ENCODE measurements around the gene SUPT3H. TPM values are rescaled to one million over a fixed set of nuclear protein-coding genes. Genes with fewer than 3 reads are reported as not detected.

Gene SUPT3H
- total and polyA plus RNA-seq, 2 of the 13 experiments (the other 11 are each of a cell fraction or from before 2014, with no cell fraction given), result 11.9 to 36.1 TPM

GRCh38 chr6:44855562-44856411 lies 521.9 kb downstream of the SUPT3H start:
- Histone ChIP-seq H3K79me2 (ENCODE audit: insufficient read depth, low read length) (no peaks in the 10 kb centered on the region), H3K27me3 (ENCODE audit: control insufficient read depth in 1 of 2, insufficient read depth in 2 of 2, low read length in 2 of 2) (no peaks in the 10 kb centered on the region), H3K4me3 (replicated peaks in 1 of 3; ENCODE audit: insufficient read depth in 1 of 3, low read depth in 2 of 3, low read length in 3 of 3) (no peak overlapping the region), H3K9me3 (ENCODE audit: low read length) (no peaks in the 10 kb centered on the region), H3K36me3 (replicated peaks in 1 of 2; ENCODE audit: control insufficient read depth in 1 of 2, insufficient read depth in 2 of 2, low read length in 2 of 2) (no peaks in the 10 kb centered on the region), H2AFZ (ENCODE audit: low read length) (no peak overlapping the region), H3K4me1 (ENCODE audit: insufficient read depth, low read length) (no peaks in the 10 kb centered on the region), H3K4me2 (ENCODE audit: low read depth, low read length) (no peak overlapping the region), H3K27ac (ENCODE audit: extremely low read length, insufficient read depth, low read length) (no peak overlapping the region), H4K20me1 (ENCODE audit: insufficient read depth, low read length) (no peaks in the 10 kb centered on the region), H3K9ac (ENCODE audit: insufficient read depth, low read depth, low read length) (no peak overlapping the region)
- WGBS (ENCODE audit: low lambda C conversion rate), result 89% methylated on average over 7 of the region's 7 CpGs
- TF ChIP-seq CENPT (CRISPR knock-in tag; IDR thresholded peaks at IDR 0.05; ENCODE audit: low read depth) (no peak), RFXANK (CRISPR knock-in tag; IDR thresholded peaks at IDR 0.05) (no peak), PCBP1 (IDR thresholded peaks at IDR 0.05; ENCODE audit: borderline replicate concordance, low read depth, low read length) (no peak), ZBTB40 (IDR thresholded peaks at IDR 0.05) (no peak), ZBTB40 (CRISPR knock-in tag; IDR thresholded peaks at IDR 0.05) (no peak), ZNF10 (CRISPR knock-in tag; IDR thresholded peaks at IDR 0.05; ENCODE audit: borderline replicate concordance, low read depth) (no peak), RFX3 (CRISPR knock-in tag; IDR thresholded peaks at IDR 0.05) (no peak), ZNF468 (CRISPR knock-in tag; IDR thresholded peaks at IDR 0.05) (no peak), ZNF276 (CRISPR knock-in tag; IDR thresholded peaks at IDR 0.05; ENCODE audit: low read depth) (no peak), SP1 (IDR thresholded peaks at IDR 0.05) (no peak), SP1 (CRISPR knock-in tag; IDR thresholded peaks at IDR 0.05) (no peak), CCDC6 (CRISPR knock-in tag; IDR thresholded peaks at IDR 0.05) (no peak), SMYD3 (CRISPR knock-in tag; IDR thresholded peaks at IDR 0.05) (no peak), ZC3H4 (CRISPR knock-in tag; IDR thresholded peaks at IDR 0.05; ENCODE audit: borderline replicate concordance) (no peak), RFX5 (IDR thresholded peaks at IDR 0.05; ENCODE audit: low read depth, low read length) (no peak)
- no TSS peak for BruUV-seq (replicated peaks)
- ATAC-seq, result no peak
- in situ Hi-C loops (cut with HindIII; ENCODE audit: extremely low pct_ligation_motif_present, low pct_unique_long_range_greater_than_20kb) (no loop called here), intact Hi-C loops (cut with micrococcal nuclease; ENCODE audit: unreplicated experiment) (no loop called here)
- no peak for FAIRE-seq
- POLR2A ChIA-PET, result no interaction called here
- no peak for DNase-seq (ENCODE audit: low spot score)
- CTCF ChIA-PET (ENCODE audit: low intra/inter-chr PET ratio, low total read pairs), result no interaction called here

Data from HepG2 (cell line).